ENCODE results near the gene FBXL4.
"Not testable (repeated sequence)": the region's sequence is repeated elsewhere in the genome, so short reads cannot be mapped to it uniquely, and the experiment has no call there.

The FBXL4 gene

DNA sequence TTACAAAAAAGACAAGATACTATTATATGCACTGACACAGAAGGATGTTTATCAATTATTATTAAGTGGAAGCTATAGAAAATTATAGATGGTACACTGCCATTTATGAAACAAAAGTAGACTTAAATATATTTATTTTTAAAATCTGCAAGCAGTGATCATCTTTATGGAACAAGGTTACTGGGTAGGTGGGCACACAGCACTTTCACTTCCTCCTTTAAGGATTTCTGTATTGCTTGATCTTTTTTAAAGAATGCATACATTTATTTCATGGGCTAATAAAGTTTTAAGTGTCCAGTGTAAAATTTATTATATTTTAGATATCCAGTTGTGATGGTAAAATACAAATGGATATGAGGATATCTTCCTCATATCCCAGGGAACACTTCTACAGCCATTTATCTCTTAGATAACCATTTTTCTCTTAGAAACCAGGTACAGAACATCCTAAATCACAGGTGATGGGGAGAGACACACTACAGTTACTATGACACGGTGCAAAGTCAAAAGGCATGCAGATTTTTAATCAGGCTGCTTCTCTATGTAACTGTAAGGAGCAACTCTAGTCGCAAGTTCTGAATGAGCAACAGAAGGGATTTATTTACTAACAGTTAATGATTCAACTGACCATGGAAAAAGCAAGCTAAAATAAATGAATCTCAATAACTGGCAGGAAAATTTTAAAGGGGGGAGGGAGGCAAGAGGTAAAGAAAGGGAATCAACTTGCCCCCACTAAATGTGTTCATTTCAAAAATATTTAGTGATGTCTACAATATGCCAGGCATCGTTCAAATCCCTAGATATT lies 2.2 kb downstream of the FBXL4 start:
- no peak for DNase-seq

DNA sequence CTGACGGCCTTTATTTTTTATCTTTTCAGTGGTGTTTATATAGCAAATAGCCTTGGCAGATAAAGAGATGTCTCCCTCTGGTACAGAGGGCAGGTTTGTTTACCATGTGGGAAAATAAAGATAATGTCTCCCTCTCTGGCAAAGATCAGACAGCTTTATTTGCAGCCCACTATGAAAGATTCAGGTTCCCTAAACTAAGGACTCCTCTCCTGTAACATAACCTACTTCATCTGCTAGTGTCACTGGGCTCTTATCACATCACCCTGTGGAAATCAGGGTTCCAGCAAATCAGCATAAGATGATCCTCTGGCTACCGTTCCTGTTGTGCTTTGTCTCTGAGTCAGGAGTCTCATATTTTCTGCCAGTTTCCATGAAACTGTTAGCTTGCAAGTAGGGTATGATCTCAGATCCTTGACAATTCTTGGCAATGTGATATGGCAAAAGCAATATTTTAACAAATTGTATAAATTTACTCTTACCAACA lies 3.1 kb downstream of the FBXL4 start:
- DNase-seq: no peak

DNA sequence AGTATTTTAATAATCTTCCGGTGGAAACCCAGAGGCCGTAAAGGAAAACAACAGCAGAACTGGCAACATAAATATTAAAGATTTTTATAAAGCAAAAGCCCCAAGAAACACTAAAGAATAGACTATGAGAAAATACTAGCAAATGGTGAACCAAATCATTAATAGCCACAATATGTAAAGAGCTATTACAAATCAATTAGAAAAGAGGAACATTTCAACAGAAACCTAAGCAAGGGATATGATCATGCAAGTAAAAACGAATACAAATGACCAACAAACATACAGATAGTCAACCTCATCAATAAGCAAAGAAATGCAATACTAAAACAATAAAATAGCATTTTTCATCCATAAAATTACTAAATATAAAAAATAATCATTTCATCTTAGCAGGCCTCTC lies 3.6 kb downstream of the FBXL4 start:
- no peak for DNase-seq

DNA sequence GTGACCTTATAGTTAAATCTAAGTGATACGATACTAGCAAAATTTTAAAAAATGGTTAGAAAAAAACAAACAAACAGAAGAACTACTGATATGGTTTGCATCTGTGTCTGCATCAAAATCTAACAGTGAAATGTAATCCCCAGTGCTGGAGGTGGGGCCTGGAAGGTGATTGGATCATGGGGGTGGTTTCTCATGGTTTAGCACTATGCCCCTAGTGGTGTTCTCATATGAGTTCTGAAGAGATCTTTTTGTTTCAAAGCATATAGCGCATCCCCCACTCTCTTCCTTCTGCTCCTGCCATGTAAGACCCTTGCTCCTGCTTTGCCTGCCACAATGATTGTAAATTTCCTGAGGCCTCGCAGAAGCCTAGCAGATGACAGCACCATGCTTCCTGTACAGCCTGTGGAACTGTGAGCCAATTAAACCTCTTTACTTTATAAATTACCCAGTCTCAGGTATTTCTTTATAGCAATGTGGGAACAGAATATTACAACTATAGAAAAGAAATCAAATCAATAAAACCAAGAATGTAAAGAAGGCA lies 5.4 kb downstream of the FBXL4 start:
- DNase-seq: no peak

DNA sequence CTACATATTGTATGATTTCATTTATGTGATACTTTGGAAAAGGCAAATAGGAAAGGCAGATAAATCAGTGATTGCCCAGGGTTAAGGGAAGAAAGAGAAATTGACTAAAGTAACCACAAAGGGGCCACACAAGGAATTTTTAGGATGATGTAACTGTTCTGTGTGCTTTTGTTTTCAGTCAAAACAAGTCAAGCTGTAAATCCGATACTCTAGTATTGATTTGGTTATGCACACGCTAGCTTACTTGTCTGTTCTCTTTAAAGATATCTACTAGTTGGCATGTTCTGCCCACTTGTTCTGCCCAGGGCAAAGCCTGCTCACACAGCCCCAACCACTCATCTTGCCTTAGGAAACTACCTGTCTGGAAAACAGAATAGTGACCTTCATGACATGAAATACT lies 6.4 kb downstream of the FBXL4 start:
- no peak for DNase-seq

DNA sequence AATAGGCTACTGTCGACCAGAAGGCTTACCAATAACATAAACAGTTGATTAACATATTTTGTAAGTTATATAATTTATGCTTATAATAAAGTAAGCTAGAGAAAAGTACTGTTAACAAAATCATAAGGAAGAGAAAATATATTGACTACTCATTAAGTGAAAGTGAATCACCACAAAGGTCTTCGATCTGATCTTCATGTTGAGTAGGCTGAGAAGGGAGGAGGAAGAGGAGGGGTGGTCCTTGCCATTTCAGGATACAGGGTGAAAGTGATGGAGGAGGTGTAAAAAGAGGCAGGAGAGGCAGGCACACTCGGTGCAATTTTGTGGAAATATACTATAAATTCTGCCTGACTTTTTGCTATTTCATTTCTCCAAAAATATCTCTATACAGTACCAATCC lies 10.4 kb downstream of the FBXL4 start:
- DNase-seq: no peak

DNA sequence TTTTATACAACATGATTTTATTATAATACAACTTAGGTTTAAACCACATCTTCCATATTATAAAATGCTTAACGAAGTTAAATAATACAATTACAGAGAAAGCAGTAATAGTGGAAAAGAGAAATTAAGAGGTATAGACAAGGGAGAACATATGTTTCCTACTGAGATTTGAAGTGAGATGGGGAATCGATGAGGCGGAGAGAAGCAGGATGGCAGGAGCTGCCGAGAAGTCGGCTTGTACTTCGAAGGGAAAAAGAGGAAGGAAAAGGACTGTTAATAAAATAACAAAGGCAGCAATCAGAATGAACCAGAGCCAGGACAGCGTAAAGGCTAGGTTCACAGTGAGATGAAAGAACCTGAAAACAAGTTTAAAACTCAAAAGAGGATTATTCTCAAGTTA lies 15.4 kb downstream of the FBXL4 start:
- no peak for DNase-seq

DNA sequence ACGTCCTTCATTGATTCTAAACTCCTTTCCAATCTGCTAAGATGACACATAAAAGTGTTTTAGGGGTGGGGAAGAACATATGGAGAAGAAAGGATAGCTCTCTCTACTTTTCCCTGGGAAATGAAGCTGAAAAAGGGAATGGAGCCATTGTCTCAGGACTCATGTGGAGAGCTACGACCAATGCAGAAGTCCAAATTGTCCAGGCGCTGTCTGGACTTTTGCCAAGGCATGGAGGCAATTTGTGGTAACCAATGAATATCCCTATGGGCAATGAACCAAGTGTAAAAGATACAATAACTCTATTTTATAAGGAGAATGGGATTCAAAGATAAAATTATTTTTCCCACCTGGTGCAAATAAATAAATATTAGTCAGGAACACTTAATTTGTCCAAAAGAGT lies 16.1 kb downstream of the FBXL4 start:
- no peak for DNase-seq

DNA sequence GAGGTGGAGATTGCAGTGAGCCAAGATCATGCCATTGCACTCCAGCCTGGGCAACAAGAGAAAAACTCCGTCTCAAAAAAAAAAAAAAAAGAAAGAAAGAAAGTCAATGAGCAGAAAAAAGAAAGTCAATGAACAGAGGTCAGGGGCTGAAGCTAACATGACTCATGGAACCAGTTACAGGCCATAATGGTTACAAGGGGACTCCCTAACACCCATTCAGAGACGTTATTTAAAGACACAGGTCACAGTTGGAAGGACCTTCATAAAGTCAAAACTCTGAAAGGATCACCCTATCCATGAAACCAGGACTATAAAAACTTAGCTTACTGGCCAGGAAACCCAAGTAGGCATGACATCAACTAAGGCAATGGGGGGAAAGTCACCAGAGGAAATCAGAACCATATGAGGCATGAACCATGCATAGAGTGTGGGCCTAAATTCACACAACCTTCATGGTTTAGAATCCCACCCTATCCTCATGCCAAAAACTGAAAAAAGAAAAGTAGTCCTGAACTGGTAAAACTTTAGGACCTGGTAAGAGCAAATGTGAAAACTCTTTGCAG lies 18.2 kb downstream of the FBXL4 start:
- no peak for DNase-seq

DNA sequence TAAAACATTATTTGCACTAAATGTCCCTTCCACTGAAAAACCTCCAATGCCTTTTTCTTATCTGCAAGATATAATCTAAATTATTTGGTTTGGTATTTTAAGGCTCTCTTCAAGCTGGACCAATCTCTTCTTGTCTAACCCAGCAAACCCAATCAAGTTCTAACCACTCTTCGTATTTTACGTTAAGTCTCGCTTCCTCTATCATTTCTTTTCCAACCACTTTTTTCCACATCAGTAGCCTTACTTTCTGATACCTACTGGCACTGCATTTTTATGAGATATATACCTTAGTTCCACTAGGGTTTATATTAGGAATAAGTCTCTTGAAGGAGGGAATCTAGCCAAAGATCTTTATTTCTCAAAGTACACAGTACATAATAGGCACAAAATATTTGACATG lies 19.1 kb downstream of the FBXL4 start:
- no peak for DNase-seq

DNA sequence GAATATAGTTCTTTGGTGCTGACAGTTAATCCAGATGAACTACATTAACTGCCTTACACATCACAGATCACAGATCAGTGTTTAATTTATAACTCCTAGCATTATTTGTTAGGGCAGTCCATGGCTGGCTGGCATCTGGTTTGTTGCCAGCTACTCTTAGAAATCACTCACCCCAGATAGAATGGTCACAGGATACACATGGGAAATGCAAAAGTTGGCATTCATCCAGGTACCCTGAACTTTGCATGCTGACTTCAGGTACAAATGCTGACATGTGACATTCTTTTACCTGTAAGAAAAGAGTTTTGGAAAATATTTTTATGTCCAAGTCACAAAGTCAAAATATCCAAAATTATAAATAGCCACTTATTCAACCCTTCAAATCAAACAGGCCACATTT lies 20.2 kb downstream of the FBXL4 start:
- DNase-seq: no peak

DNA sequence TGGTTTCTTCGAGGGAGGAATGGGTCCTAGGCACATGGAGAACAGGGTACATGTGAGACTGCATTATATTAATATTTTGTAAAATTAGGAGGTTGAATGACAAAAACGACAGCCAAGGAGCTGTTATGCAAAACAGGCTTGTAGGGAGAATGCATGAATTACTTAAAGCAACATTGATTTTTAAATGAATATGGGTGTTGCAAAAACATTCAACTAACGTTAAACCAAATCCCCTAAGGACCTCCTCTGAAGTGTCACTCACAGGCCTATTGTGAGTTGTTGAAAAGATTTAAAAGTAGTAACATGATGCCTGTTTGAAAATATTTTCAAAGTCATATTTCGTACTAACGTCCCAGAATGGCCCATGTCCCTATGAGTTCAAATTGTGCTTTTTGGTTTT lies 21.9 kb downstream of the FBXL4 start:
- no peak for DNase-seq

DNA sequence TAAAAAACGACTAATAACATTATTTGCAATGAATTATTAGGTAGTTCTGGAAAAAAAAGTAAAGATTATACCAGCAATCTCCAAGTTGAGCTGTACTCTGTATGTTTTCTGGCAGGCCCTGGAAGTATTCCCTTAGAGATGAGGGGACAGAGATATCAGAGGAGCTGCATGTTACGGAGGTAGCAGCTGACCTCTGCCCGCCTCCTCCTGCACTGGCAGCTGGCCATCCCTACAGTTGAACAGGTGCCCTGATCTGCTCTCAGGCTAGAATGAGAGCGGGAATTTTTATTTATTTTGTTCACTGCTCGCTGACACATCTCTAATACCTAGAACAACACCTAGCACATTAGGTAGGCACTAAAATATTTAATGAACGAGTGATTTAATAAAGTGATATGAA lies 23.1 kb downstream of the FBXL4 start:
- no peak for DNase-seq

DNA sequence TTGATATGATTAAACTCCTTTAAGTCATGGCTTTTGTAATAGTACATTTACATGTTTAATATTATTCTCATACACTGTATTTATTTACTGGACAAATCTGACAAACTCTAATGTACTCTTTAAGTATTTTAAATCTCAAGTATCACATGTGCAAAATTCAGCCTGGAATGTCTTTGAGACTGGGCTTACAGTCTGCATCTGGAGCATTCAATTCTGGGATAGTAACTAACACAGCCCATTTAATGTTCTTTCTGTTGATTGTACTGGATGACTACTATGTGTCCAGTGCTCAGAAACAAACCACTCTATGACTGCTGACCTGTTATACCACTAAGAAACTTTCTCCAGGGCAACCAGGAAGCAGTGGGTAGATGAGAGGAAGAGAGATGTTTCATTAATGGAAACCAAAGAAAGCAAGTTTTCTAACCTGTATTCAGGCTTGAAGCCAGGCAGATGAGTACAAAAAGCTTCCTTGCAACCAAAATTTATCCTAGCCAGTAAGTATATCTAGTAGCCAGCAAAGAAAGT lies 26.8 kb downstream of the FBXL4 start:
- no peak for DNase-seq

DNA sequence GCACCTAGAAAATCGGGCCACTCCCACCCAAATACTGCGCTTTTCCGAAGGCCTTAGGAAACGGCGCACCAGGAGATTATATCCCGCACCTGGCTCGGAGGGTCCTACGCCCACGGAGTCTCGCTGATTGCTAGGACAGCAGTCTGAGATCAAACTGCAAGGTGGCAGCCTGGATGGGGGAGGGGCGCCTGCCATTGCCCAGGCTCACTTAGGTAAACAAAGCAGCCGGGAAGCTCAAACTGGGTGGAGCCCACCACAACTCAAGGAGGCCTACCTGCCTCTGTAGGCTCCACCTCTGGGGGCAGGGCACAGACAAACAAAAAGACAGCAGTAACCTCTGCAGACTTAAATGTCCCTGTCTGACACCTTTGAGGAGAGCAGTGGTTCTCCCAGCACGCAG lies 36.8 kb downstream of the FBXL4 start:
- DNase-seq: not testable (repeated sequence)

DNA sequence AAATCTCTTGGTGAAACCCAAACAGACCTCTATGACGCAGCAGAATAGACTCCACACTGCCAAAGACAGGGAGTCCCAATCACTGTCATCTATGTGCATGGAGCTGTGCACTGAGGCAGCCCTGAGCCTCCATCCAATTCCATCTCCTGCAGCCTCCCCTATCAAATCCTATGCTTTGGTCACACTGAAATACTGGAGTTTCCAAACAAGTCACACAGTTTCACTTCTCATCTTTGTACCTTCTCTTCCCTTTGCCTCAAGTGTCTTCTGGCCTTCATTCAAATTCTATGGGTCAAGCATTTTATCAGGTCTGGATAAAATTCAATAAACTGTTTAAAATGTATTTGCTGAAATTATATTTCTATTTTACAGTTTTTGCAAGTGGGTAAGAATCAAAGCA lies 38.5 kb downstream of the FBXL4 start:
- DNase-seq: no peak

DNA sequence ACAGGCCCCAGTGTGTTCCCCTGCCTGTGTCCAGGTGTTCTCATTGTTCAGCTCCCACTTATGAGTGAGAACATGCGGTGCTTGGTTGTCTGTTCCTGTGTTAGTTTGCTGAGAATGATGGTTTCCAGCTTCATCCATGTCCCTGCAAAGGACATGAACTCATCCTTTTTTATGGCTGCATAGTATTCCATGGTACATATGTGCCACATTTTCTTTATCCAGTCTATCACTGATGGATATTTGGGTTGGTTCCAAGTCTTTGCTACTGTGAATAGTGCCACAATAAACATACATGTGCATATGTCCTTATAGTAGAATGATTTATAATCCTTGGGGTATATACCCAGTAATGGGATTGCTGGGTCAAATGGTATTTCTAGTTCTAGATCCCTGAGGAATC lies 41.4 kb downstream of the FBXL4 start:
- DNase-seq: not testable (repeated sequence)

DNA sequence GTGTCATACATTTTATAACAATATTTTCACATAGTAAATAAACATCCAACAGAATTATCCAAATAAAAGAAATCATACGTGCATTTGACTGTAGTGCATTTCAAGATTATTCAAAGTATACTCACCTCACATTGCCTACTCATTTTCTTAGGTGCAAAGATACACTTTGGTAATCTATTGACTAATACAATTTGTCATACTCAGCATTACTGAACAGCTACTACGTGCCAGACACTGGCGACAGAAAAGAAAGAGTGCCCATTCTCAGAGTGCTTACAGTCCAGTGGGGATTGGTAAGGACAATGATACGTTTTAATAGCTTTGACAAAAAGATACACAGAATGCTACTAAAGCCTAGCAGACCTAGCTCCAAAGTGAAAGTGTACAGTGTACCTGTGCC lies 42.0 kb downstream of the FBXL4 start:
- DNase-seq: no peak

DNA sequence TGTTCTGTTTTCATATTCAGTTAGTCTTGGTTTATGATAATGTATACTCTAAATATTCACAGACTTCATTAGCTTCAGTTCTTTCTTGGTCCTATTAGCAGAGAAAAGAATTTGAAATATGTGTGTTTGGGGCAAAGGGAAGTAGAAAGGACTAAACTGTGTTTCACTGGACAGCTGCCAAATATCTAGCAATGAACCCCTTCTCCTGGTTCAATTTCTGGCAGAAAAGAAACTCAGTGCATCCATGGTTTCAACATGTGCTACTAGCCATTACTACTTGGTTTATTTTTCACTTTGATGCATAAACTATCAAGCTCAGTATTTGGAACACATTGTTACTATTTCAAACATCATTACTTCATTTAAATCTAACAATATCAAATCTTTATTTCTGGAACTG lies 43.6 kb downstream of the FBXL4 start:
- DNase-seq: no peak

DNA sequence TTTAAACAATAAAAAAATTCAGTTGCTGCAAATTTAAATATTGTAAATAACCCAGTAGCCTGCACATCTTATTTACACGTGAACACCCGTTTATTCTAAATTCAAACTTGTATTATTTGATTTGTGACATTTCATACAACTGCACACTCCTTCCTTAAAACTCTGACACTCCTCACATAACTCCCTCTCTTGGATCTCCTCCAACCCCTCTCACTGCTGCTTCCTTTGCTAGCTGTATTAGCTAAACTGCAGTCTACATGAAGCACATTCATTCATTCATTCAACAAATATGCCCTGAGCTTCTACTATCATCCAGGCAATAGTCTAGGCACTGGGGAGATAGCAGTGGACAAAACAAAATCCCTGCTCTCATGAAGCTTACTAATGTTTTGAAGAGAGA lies 47.0 kb downstream of the FBXL4 start:
- no peak for DNase-seq

DNA sequence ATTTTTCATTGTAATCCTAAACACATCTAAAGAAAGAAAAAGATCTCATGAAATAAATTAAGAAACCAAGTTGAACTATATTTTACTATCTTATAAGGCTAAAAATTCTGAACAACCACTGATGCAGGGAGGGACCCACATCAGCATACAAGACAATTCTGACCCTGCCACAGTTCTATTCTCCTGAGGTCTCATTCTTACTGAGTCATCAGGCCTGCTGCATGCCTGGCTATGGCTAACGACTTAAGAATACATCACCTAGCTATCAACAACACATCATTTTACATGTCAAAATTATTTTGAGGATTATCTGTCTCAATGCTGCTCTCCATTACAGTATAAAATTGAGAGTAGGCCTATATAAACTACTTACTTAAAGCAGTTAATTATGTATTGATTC lies 52.9 kb downstream of the FBXL4 start:
- no peak for DNase-seq

DNA sequence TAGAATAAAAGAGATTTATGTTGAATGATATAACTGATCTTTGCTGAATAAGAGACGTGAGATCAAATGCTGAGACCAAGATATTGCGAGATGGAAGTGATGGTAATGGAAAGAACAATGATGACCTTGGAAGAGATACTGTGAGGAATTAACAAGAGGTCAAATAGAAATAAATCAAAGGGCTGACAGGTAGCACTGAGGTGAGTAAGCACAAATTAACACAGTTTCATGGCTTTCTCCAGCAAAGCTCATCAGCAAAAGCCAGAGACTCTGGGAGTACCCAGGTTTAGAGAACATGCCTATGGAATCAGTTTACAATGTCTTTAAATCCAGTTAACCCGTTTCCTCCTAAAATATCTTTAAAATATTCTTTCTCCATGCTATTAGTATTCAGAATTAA lies 60.1 kb downstream of the FBXL4 start:
- no peak for DNase-seq

DNA sequence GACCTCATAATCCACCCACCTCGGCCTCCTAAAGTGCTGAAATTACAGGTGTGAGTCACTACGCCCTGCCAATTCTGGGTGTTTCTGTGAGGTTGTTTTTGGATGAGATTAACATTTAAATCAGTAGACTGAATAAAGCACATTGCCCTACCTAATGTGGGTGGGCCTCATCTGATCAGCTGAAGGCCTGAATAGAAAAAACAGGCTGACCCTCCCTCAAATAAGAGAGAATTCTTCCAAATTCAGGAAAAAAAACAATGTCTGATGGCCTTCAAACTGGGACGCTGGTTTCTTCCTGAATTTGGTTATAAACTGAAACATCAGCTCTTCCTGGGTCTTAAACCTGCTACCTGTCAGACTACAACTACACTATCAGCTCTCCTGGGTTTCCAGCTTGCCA lies 62.4 kb downstream of the FBXL4 start:
- DNase-seq: no peak

DNA sequence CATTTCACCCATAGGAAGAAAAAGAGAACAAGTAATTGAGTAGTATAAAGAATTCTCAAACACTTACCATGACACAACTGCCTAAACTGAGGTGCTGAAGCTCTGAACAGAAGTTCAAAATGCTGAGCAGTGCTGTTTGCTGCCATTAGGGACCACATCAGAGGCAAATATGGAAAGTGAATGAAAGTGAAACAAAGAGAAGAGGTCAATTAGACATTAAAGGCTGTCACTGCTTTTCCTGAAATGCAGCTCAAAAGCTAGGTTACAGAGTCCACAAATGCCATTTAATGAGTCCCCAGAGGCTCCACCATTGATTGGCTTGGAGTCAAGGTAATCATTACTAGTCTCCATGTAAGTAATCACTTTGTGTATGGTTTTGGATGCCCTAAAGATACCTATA lies 67.3 kb downstream of the FBXL4 start:
- DNase-seq: no peak

Measured in KG1 (cell line).